HCT116 (cell line): Measurements from ENCODE around the gene OR2S2.

Source experiments
- ELF1 ChIP-seq: IDR thresholded peaks from 2 replicates; pipeline ENCODE4 v1.6.1; 2012; ENCODE audit warnings: low read depth, borderline replicate concordance
- EZH2 ChIP-seq: fragments of 200-600 bp; sonication (generic); IDR thresholded peaks from 2 replicates; pipeline ENCODE4 v1.6.1; 2017; ENCODE audit warnings: antibody characterized with exemption, mixed run types
- POLR2A ChIP-seq: IDR thresholded peaks from 2 replicates; pipeline ENCODE4 v1.7.0; 2011; ENCODE audit warnings: borderline replicate concordance; ENCODE audit not compliant: insufficient read depth, insufficient read length; ENCODE audit errors: extremely low read depth
- RAD21 ChIP-seq: IDR thresholded peaks from 2 replicates; pipeline ENCODE4 v1.6.1; 2012; ENCODE audit warnings: low read depth, mild to moderate bottlenecking
- SIN3A ChIP-seq: IDR thresholded peaks from 2 replicates; pipeline ENCODE4 v1.6.1; 2012; ENCODE audit warnings: low read depth
- SP1 ChIP-seq: IDR thresholded peaks from 2 replicates; pipeline ENCODE4 v1.6.1; 2012; ENCODE audit warnings: low read depth
- ZFX ChIP-seq: fragments of 450-650 bp; IDR thresholded peaks from 2 replicates; pipeline ENCODE4 v1.6.1; 2017
- TF ChIP-seq, protein P1 (sequence below), 3 experiments: fragments of 200-600 bp in 1 of 3; sonication (generic) in 1 of 3; IDR thresholded peaks in 2 of 3; conservative IDR thresholded peaks in 1 of 3; 2 replicates each; pipeline ENCODE4 v1.5.1; 2012 to 2017; ENCODE audit warnings: low read depth in 2 of 3, low read length in 2 of 3, antibody characterized with exemption in 1 of 3, borderline replicate concordance in 1 of 3, control low read depth in 1 of 3, mild to moderate bottlenecking in 1 of 3, mixed read lengths in 1 of 3, mixed run types in 1 of 3, moderate library complexity in 1 of 3; ENCODE audit not compliant: insufficient read depth in 1 of 3

GRCh38 chr9:35944841-35945240, 13.1 kb downstream of the OR2S2 start:
- no peak for TF ChIP-seq SP1
- TF ChIP-seq, protein P1, sequence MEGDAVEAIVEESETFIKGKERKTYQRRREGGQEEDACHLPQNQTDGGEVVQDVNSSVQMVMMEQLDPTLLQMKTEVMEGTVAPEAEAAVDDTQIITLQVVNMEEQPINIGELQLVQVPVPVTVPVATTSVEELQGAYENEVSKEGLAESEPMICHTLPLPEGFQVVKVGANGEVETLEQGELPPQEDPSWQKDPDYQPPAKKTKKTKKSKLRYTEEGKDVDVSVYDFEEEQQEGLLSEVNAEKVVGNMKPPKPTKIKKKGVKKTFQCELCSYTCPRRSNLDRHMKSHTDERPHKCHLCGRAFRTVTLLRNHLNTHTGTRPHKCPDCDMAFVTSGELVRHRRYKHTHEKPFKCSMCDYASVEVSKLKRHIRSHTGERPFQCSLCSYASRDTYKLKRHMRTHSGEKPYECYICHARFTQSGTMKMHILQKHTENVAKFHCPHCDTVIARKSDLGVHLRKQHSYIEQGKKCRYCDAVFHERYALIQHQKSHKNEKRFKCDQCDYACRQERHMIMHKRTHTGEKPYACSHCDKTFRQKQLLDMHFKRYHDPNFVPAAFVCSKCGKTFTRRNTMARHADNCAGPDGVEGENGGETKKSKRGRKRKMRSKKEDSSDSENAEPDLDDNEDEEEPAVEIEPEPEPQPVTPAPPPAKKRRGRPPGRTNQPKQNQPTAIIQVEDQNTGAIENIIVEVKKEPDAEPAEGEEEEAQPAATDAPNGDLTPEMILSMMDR (IDR thresholded peaks at IDR 0.05 in 2 of 3, conservative IDR thresholded peaks at IDR 0.05 in 1 of 3; ENCODE audit: borderline replicate concordance in 1 of 3, insufficient read depth in 1 of 3, low read depth in 2 of 3, low read length in 2 of 3) = no peak
- no peak for TF ChIP-seq ZFX
- TF ChIP-seq SIN3A = no peak
- no peak for TF ChIP-seq EZH2
- TF ChIP-seq RAD21 = no peak
- no peak for TF ChIP-seq ELF1
- TF ChIP-seq POLR2A = no peak
